ENCODE data around the gene FJX1.

Gene FJX1

DNA sequence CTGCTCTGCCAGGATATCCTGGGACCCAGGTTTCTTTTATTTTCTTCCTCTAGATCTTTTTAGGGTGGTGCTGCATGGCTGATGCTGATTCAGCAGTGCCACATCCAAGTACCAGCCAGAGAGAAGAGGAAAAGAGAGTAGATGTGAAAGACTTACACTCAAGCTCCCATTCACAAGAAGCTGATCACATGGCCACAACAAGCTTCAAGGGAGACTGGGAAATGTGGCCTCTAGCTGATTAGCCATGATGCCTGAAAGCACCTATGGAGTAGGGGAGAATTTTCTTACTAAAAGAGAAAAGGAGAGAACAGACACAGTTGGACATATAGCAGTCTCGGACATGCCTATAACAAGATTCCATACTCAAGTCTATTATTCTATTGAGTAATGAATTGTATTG lies 34.4 kb upstream of the FJX1 start:
- TF ChIP-seq, protein P1, sequence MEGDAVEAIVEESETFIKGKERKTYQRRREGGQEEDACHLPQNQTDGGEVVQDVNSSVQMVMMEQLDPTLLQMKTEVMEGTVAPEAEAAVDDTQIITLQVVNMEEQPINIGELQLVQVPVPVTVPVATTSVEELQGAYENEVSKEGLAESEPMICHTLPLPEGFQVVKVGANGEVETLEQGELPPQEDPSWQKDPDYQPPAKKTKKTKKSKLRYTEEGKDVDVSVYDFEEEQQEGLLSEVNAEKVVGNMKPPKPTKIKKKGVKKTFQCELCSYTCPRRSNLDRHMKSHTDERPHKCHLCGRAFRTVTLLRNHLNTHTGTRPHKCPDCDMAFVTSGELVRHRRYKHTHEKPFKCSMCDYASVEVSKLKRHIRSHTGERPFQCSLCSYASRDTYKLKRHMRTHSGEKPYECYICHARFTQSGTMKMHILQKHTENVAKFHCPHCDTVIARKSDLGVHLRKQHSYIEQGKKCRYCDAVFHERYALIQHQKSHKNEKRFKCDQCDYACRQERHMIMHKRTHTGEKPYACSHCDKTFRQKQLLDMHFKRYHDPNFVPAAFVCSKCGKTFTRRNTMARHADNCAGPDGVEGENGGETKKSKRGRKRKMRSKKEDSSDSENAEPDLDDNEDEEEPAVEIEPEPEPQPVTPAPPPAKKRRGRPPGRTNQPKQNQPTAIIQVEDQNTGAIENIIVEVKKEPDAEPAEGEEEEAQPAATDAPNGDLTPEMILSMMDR (IDR thresholded peaks at IDR 0.05; ENCODE audit: extremely low read depth, missing control alignments) = no peak
- DNase-seq (ENCODE audit: low spot score) = no peak

GRCh38 chr11:35584321-35584720 lies 33.9 kb upstream of the FJX1 start:
- no peak for DNase-seq (ENCODE audit: low spot score)
- TF ChIP-seq, protein P1 (IDR thresholded peaks at IDR 0.05; ENCODE audit: extremely low read depth, missing control alignments) = no peak

DNA sequence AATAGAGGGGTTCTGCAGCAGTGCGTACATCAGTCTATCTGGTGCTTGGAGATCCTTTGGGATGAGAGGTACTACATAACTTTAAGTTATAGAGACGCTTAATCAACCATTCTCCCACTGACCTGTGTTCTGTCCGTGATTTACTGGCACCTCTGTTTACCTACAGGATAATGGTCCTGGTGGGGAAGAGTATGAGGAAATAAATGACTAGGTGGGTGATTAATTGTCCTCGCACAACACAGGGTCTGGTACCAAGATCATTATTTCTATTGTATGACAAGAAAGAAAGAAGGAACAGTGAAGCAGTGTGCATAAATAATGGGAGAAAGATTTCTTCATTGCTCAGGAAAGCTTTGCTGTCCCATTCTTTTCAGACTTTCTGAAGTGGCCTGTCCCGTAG lies 32.8 kb upstream of the FJX1 start:
- TF ChIP-seq, protein P1 (IDR thresholded peaks at IDR 0.05; ENCODE audit: extremely low read depth, missing control alignments) = no peak
- DNase-seq (ENCODE audit: low spot score) = no peak

- no peak for DNase-seq (ENCODE audit: low spot score)
- TF ChIP-seq, protein P1 (IDR thresholded peaks at IDR 0.05; ENCODE audit: extremely low read depth, missing control alignments) = no peak
These were observed 32.0 kb upstream of the FJX1 start for GRCh38 chr11:35586222-35586621.

- no peak for DNase-seq (ENCODE audit: low spot score)
These were observed 30.3 kb upstream of the FJX1 start for GRCh38 chr11:35587972-35588371.

DNA sequence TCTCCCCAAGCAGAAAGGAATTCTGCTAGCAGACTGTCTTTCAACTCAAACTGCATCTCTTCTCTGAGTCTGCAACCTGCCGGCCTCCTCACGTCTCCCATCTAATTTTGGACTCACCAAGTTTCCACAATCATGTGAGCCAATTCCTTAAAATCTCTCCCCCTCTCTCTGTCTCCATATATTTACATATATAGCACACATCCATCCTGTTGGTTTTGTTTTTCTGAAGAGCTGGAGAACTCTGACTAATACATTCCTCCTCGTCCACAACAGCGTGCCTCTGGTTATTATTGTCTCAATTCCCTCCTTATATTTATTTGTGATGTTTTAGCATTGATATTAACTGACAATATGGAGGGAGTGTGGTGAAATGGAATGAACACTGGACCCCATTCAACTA lies 29.6 kb upstream of the FJX1 start:
- DNase-seq (ENCODE audit: low spot score) = no peak
- TF ChIP-seq, protein P1 (IDR thresholded peaks at IDR 0.05; ENCODE audit: extremely low read depth, missing control alignments) = no peak

More at GRCh38 chr11:35587972-35588371, 30.3 kb upstream of the FJX1 start:
- TF ChIP-seq, protein P1 (IDR thresholded peaks at IDR 0.05; ENCODE audit: extremely low read depth, missing control alignments) = no peak

DNA sequence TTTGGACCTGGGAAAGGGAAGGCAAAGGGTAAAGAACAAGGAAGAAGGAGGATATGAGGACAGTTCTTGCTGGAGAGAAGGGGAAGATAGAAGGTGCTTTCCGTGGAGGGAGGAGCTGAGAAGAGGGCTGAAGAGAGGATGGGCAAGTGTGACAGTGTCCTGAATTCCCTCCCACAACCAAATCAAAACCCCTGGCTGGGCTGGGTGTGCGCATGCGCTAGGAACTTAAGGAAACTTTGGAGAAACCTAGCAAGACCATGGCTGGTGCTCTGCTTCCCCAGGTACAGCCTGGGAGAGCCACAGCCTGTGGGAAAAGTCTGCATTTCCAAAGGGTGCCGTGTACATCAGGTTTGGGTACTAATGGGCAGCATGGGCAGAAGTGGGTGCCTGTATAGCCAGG lies 29.0 kb upstream of the FJX1 start:
- TF ChIP-seq, protein P1 (IDR thresholded peaks at IDR 0.05; ENCODE audit: extremely low read depth, missing control alignments) = no peak
- DNase-seq (ENCODE audit: low spot score) = no peak
